Caco-2 (cell line): ENCODE data around the gene MACROD2. TPM values are rescaled to one million over a fixed set of nuclear protein-coding genes. Genes with fewer than 3 reads are reported as not detected.

Source experiments
- BruUV-seq: library from RNA; stranded (reverse); fragments of 400-500 nt; replicated peaks from 2 replicates; lab custom pipeline; 2021; lab: Mats Ljungman, UMichigan
- CTCF ChIA-PET: fragments of 300-600 bp; sonication (Branson Sonifier 250); formaldehyde crosslinking; loops from one replicate; lab custom pipeline; 2022; ENCODE audit warnings: antibody characterized with exemption; lab: Charles Lee
- POLR2A ChIA-PET: fragments of 300-600 bp; sonication (Branson Sonifier 250); formaldehyde crosslinking; loops from one replicate; lab custom pipeline; 2022; ENCODE audit warnings: antibody characterized with exemption; lab: Charles Lee
- DNase-seq, 2 experiments: peaks; one replicate each; pipeline versions ENCODE4 v3.0.0 to v3.0.0-alpha.2; 2020 to 2022
- H3K27me3 ChIP-seq: replicated peaks from 2 replicates; pipeline ENCODE4 v1.6.0; 2011; ENCODE audit warnings: low read length; ENCODE audit not compliant: control insufficient read depth, insufficient read depth
- H3K36me3 ChIP-seq: 2 replicates; pipeline ENCODE4 v1.5.1; 2011; ENCODE audit warnings: low read length; ENCODE audit not compliant: control insufficient read depth, insufficient read depth
- H3K4me1 ChIP-seq: fragments of 250-450 bp; sonication (Bioruptor Pico); 2 replicates; pipeline ENCODE4 v1.5.1; 2020; ENCODE audit warnings: mild to moderate bottlenecking
- H3K4me3 ChIP-seq: 2 replicates; pipeline ENCODE4 v1.5.1; 2011; ENCODE audit warnings: low read depth, mild to moderate bottlenecking, control low read depth, low read length
- H3K9me3 ChIP-seq: fragments of 250-450 bp; sonication (Bioruptor Pico); 2 replicates; pipeline ENCODE4 v1.5.1; 2020; ENCODE audit warnings: mild to moderate bottlenecking, moderate library complexity
- H3K27ac Mint-ChIP-seq: one replicate; pipeline ENCODE4 v1.8.0; 2022; ENCODE audit warnings: mixed read lengths; ENCODE audit not compliant: unreplicated experiment
- H3K27me3 Mint-ChIP-seq: one replicate; pipeline ENCODE4 v1.8.0; 2022; ENCODE audit warnings: mixed read lengths; ENCODE audit not compliant: insufficient read depth, unreplicated experiment
- H3K36me3 Mint-ChIP-seq: one replicate; pipeline ENCODE4 v1.8.0; 2022; ENCODE audit warnings: mild to moderate bottlenecking, mixed read lengths; ENCODE audit not compliant: insufficient read depth, unreplicated experiment
- H3K4me1 Mint-ChIP-seq: one replicate; pipeline ENCODE4 v1.8.0; 2022; ENCODE audit warnings: low read depth, mixed read lengths; ENCODE audit not compliant: unreplicated experiment
- H3K4me3 Mint-ChIP-seq: one replicate; pipeline ENCODE4 v1.8.0; 2022; ENCODE audit warnings: mild to moderate bottlenecking, moderate library complexity, mixed read lengths; ENCODE audit not compliant: unreplicated experiment
- H3K9me3 Mint-ChIP-seq: one replicate; pipeline ENCODE4 v1.8.0; 2022; ENCODE audit warnings: mixed read lengths; ENCODE audit not compliant: unreplicated experiment
- CTCF ChIP-seq, 2 experiments: fragments of 200-600 bp in 1 of 2; IDR thresholded peaks; 1 replicate in 1 of 2; 2 replicates in 1 of 2; pipeline versions ENCODE4 v1.5.1 to v1.8.0; 2011 to 2022; ENCODE audit warnings: antibody characterized with exemption in 1 of 2, control low read depth in 1 of 2, inconsistent platforms in 1 of 2, low read depth in 1 of 2, low read length in 1 of 2, mild to moderate bottlenecking in 1 of 2, moderate library complexity in 1 of 2; ENCODE audit not compliant: insufficient read depth in 1 of 2, severe bottlenecking in 1 of 2, unreplicated experiment in 1 of 2
- intact Hi-C: fragments of 100-400 bp; cut with micrococcal nuclease; formaldehyde crosslinking; loops from one replicate; pipeline ENCODE4 v1.10.0; 2022; ENCODE audit not compliant: unreplicated experiment
- total RNA-seq: library from RNA; stranded (reverse); gene quantifications from 2 replicates; pipeline ENCODE4 v1.2.3, GENCODE V29; 2022

The MACROD2 gene
- total RNA-seq, 1 experiment from 2014 or later = 6.4 TPM

- POLR2A ChIA-PET = no interaction called here
- H3K9me3 Mint-ChIP-seq = peaks cover 3% of the 10 kb centered on the region
- BruUV-seq = no TSS peak
Observed at GRCh38 chr20:15597306-15597705, 1602.0 kb downstream of the MACROD2 start.

GRCh38 chr20:15599961-15600360, 1604.6 kb downstream of the MACROD2 start:
- no peak overlapping the region for H3K4me3 ChIP-seq
- H3K27me3 Mint-ChIP-seq = no peaks in the 10 kb centered on the region
- peaks cover 13% of the 10 kb centered on the region; the same call in 1 of the 2 replicates for H3K4me1 ChIP-seq
- no peak for DNase-seq
- no peaks in the 10 kb centered on the region for H3K36me3 ChIP-seq
- no peaks in the 10 kb centered on the region for H3K9me3 ChIP-seq
- TF ChIP-seq CTCF (IDR thresholded peaks at IDR 0.05; ENCODE audit: insufficient read depth in 1 of 2, low read depth in 1 of 2, low read length in 1 of 2, severe bottlenecking in 1 of 2, unreplicated experiment in 1 of 2) = no peak
- no peaks in the 10 kb centered on the region; the same call in 1 of the 2 replicates for H3K27me3 ChIP-seq
- no TSS peak for BruUV-seq
- H3K9me3 Mint-ChIP-seq = peaks cover 9% of the 10 kb centered on the region
- POLR2A ChIA-PET = no interaction called here
- no peak overlapping the region for H3K4me3 Mint-ChIP-seq
- H3K27ac Mint-ChIP-seq = no peak overlapping the region
- peaks cover 7% of the 10 kb centered on the region for H3K4me1 Mint-ChIP-seq
- H3K36me3 Mint-ChIP-seq = no peaks in the 10 kb centered on the region
- CTCF ChIA-PET = no interaction called here
- intact Hi-C loops = no loop called here

More at GRCh38 chr20:15597306-15597705, 1602.0 kb downstream of the MACROD2 start:
- H3K9me3 ChIP-seq = no peaks in the 10 kb centered on the region
- DNase-seq = peak in 1 of 2 experiments; percentile 14
- H3K27me3 ChIP-seq = no peaks in the 10 kb centered on the region; the same call in 1 of the 2 replicates
- peaks cover 30% of the 10 kb centered on the region for H3K4me1 ChIP-seq
- Mint-ChIP-seq H3K36me3 (no peaks in the 10 kb centered on the region), H3K4me1 (peaks cover 18% of the 10 kb centered on the region), H3K27ac (peak overlapping the region; percentile 23), H3K4me3 (no peak overlapping the region), H3K27me3 (no peaks in the 10 kb centered on the region)
- no peak for TF ChIP-seq CTCF (IDR thresholded peaks at IDR 0.05; ENCODE audit: insufficient read depth in 1 of 2, low read depth in 1 of 2, low read length in 1 of 2, severe bottlenecking in 1 of 2, unreplicated experiment in 1 of 2)
- intact Hi-C loops = no loop called here
- no peaks in the 10 kb centered on the region for H3K36me3 ChIP-seq
- H3K4me3 ChIP-seq = no peak overlapping the region
- CTCF ChIA-PET = no interaction called here

- Mint-ChIP-seq H3K9me3 (peaks cover 9% of the 10 kb centered on the region), H3K27me3 (no peaks in the 10 kb centered on the region), H3K4me1 (peaks cover 7% of the 10 kb centered on the region), H3K4me3 (no peak overlapping the region), H3K36me3 (no peaks in the 10 kb centered on the region), H3K27ac (no peak overlapping the region)
- no peak for TF ChIP-seq CTCF (IDR thresholded peaks at IDR 0.05; ENCODE audit: insufficient read depth in 1 of 2, low read depth in 1 of 2, low read length in 1 of 2, severe bottlenecking in 1 of 2, unreplicated experiment in 1 of 2)
- Histone ChIP-seq H3K4me1 (peaks cover 11% of the 10 kb centered on the region; the same call in 1 of the 2 replicates), H3K4me3 (no peak overlapping the region), H3K9me3 (no peaks in the 10 kb centered on the region), H3K27me3 (no peaks in the 10 kb centered on the region; the same call in 1 of the 2 replicates), H3K36me3 (no peaks in the 10 kb centered on the region)
- BruUV-seq = no TSS peak
- POLR2A ChIA-PET = no interaction called here
- intact Hi-C loops = no loop called here
- DNase-seq = no peak
- CTCF ChIA-PET = no interaction called here
Observed at GRCh38 chr20:15600565-15600964, 1605.2 kb downstream of the MACROD2 start.
